Left lung (tissue), 10 donors: ENCODE results near the gene CLIP1. TPM values are rescaled to one million over a fixed set of nuclear protein-coding genes. Genes with fewer than 3 reads are reported as not detected.
A peak's percentile ranks its signal among the peaks of the same experiment; 100 is the strongest.
"Not testable (repeated sequence)": the region's sequence is repeated elsewhere in the genome, so short reads cannot be mapped to it uniquely, and the experiment has no call there.

ENCODE experiments used
- ATAC-seq: fragments of 200-7000 bp; cut with Tn5 transposase; one replicate; pipeline ENCODE4 v1.9.1; 2020; ENCODE audit warnings: moderate library complexity
- DNase-seq, 4 donors: peaks; one replicate each; pipeline ENCODE4 v3.0.0-alpha.2; 2013 to 2020
- H3K27ac ChIP-seq, 2 donors: fragments of 200-600 bp; sonication (generic) in 1 of 2; one replicate each; pipeline versions ENCODE4 v1.5.0 to v1.8.0; 2020 to 2021
- H3K27me3 ChIP-seq, 2 donors: fragments of 200-600 bp; sonication (generic) in 1 of 2; one replicate each; pipeline versions ENCODE4 v1.5.0 to v1.8.0; 2020 to 2021
- H3K36me3 ChIP-seq, 2 donors: fragments of 200-600 bp; sonication (generic) in 1 of 2; one replicate each; pipeline versions ENCODE4 v1.5.0 to v1.8.0; 2020 to 2021
- H3K4me1 ChIP-seq, 2 donors: fragments of 200-600 bp; one replicate each; pipeline ENCODE4 v1.8.0; 2021
- H3K4me3 ChIP-seq, 2 donors: fragments of 200-600 bp; sonication (generic) in 1 of 2; one replicate each; pipeline versions ENCODE4 v1.5.0 to v1.8.0; 2020 to 2021; ENCODE audit warnings: mild to moderate bottlenecking in 1 of 2
- H3K9me3 ChIP-seq, 2 donors: fragments of 200-600 bp; sonication (generic) in 1 of 2; one replicate each; pipeline versions ENCODE4 v1.5.0 to v1.8.0; 2020 to 2021
- CTCF ChIP-seq, 2 donors: fragments of 200-600 bp; sonication (generic) in 1 of 2; IDR thresholded peaks; one replicate each; pipeline versions ENCODE4 v1.5.0 to v1.8.0; 2021; ENCODE audit warnings: antibody characterized with exemption in 2 of 2
- intact Hi-C, 2 donors: fragments of 100-400 bp; cut with DNase I; formaldehyde crosslinking; loops; one replicate each; pipeline versions ENCODE4 v1.11.2 to v1.14.2; 2022
- polyA plus RNA-seq, 6 donors: library from polyadenylated mRNA; unstranded; fragments of 120-200 nt; gene quantifications; one replicate each; pipeline ENCODE4 v1.2.1, GENCODE V29; 2013; ENCODE audit not compliant: insufficient read length in 6 of 6
- total RNA-seq, 2 donors: library from RNA; stranded (reverse); fragmentation: NEBNext Ultra II Directional; extraction: Animal tissue kit (Norgen Biotek cat#: 25700); gene quantifications; one replicate each; pipeline ENCODE4 v1.2.1, GENCODE V29; 2021
- donor health status: DM: no; HTN: yes; CAD: no.
- donor health status: DM: no; HTN: no; CAD: no.

Gene CLIP1
- total and polyA plus RNA-seq, 8 donors, result 31.2 to 104 (median 33.4) TPM

GRCh38 chr12:122454739-122455138 is 32.3 kb upstream of the CLIP1 start:
- Histone ChIP-seq H3K4me1 (peaks cover 0 to 5% of the 10 kb centered on the region in 2 donors), H3K36me3 (no peaks in the 10 kb centered on the region), H3K4me3 (no peak overlapping the region), H3K9me3 (no peaks in the 10 kb centered on the region), H3K27ac (no peak overlapping the region), H3K27me3 (no peaks in the 10 kb centered on the region)
- ATAC-seq (no peak), DNase-seq (no peak)
- intact Hi-C loops, result no loop called here
- no peak for TF ChIP-seq CTCF (IDR thresholded peaks at IDR 0.05)

GRCh38 chr12:122454250-122454721 is 31.8 kb upstream of the CLIP1 start:
- DNase-seq (no peak), ATAC-seq (no peak)
- Histone ChIP-seq H3K36me3 (no peaks in the 10 kb centered on the region), H3K9me3 (no peaks in the 10 kb centered on the region), H3K27me3 (no peaks in the 10 kb centered on the region), H3K27ac (no peak overlapping the region), H3K4me3 (no peak overlapping the region), H3K4me1 (peaks cover 0 to 5% of the 10 kb centered on the region in 2 donors)
- no peak for TF ChIP-seq CTCF (IDR thresholded peaks at IDR 0.05)
- intact Hi-C loops, result no loop called here

- no peaks in the 10 kb centered on the region for H3K9me3 ChIP-seq
- no peak for TF ChIP-seq CTCF (IDR thresholded peaks at IDR 0.05)
- no peaks in the 10 kb centered on the region for H3K36me3 ChIP-seq
- H3K4me1 ChIP-seq, result peaks cover 0 to 5% of the 10 kb centered on the region in 2 donors
- intact Hi-C loops, result no loop called here
- no peak overlapping the region for H3K4me3 ChIP-seq
- H3K27ac ChIP-seq, result no peak overlapping the region
- no peaks in the 10 kb centered on the region for H3K27me3 ChIP-seq
- ATAC-seq, result no peak
- no peak for DNase-seq
Measured at GRCh38 chr12:122452701-122453285, 30.3 kb upstream of the CLIP1 start.

GRCh38 chr12:122449317-122449716 is 26.8 kb upstream of the CLIP1 start:
- no peak overlapping the region for H3K4me3 ChIP-seq
- peak; percentile 74 for ATAC-seq
- no peak for DNase-seq
- no peaks in the 10 kb centered on the region for H3K36me3 ChIP-seq
- no peak overlapping the region for H3K27ac ChIP-seq
- H3K9me3 ChIP-seq, result no peaks in the 10 kb centered on the region
- no peak for TF ChIP-seq CTCF (IDR thresholded peaks at IDR 0.05)
- intact Hi-C loops, result no loop called here
- H3K4me1 ChIP-seq, result peaks cover 0 to 5% of the 10 kb centered on the region in 2 donors
- H3K27me3 ChIP-seq, result no peaks in the 10 kb centered on the region

- H3K27me3 ChIP-seq, H3K9me3 ChIP-seq, H3K4me1 ChIP-seq, H3K36me3 ChIP-seq, DNase-seq, intact Hi-C loops, H3K4me3 ChIP-seq, H3K27ac ChIP-seq, ATAC-seq: not testable (repeated sequence)
Measured at GRCh38 chr12:122447825-122448224, 25.4 kb upstream of the CLIP1 start.

GRCh38 chr12:122446390-122446789 is 23.9 kb upstream of the CLIP1 start:
- H3K4me1 ChIP-seq, DNase-seq, H3K27ac ChIP-seq, intact Hi-C loops, H3K27me3 ChIP-seq, ATAC-seq, H3K9me3 ChIP-seq, H3K4me3 ChIP-seq, H3K36me3 ChIP-seq: not testable (repeated sequence)

GRCh38 chr12:122444071-122444470 is 21.6 kb upstream of the CLIP1 start:
- intact Hi-C loops, ATAC-seq: not testable (repeated sequence)

GRCh38 chr12:122438822-122439221 is 16.4 kb upstream of the CLIP1 start:
- intact Hi-C loops, H3K27ac ChIP-seq, H3K27me3 ChIP-seq, H3K9me3 ChIP-seq, H3K4me3 ChIP-seq, H3K36me3 ChIP-seq, H3K4me1 ChIP-seq: not testable (repeated sequence)
- DNase-seq (peak in 1 of 4 donors; percentile 34), ATAC-seq (peak; percentile 53)

More at GRCh38 chr12:122444071-122444470, 21.6 kb upstream of the CLIP1 start:
- not testable (repeated sequence) for H3K9me3 ChIP-seq, DNase-seq, H3K4me3 ChIP-seq, H3K4me1 ChIP-seq, H3K36me3 ChIP-seq, H3K27me3 ChIP-seq, H3K27ac ChIP-seq
